Stimulated activated CD8-positive, alpha-beta memory T cell treated with anti-CD3 and anti-CD28 coated beads, Interleukin-7, amount 100 ng/mL, for 1 hour (primary cell): ENCODE results near the gene SPRYD3.

Experiments
- DNase-seq, 2 donors: peaks; one replicate each; pipeline ENCODE4 v3.0.0-alpha.2; 2020; ENCODE audit warnings: low read depth in 2 of 2

Gene SPRYD3

DNA sequence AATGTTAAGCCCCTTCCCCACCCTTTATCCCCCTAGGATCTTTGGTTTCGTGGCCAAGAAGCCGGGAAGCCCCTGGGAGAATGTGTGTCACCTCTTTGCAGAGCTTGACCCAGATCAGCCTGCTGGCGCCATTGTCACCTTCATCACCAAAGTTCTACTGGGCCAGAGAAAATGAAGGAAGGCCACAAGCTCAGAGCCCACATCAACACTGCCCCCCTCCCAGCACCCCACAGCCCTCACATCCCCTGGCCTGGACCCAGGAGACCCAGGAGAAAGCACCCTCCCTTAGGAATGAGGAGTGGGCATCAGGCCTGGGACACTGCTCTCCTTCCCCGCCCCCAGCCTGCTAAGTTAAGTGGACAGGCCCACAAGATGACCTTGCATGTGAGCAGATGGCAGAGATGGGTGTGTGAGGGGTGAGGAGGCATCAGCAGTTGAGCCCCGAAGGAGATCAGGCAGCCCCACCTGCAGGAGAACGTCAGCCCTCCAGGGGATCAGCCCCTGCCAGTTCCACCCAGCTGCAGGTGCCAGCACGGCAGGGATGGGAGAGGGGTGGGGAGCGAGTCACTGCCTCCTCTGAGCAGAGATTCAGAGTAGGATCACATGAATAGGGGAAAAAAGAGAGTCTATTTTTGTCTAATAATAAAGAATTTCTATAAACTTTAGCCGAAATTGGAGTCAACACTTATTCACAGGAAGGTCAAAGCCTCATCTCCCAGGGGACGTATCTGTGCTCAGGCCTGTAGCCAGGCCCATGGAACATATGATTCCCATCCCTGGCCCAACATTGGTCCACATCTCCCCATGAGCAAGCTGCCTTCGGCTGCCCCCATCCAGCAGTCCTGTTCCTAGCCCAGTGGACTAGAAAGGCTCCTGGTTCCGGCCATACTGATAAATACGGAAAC lies 15.2 kb downstream of the SPRYD3 start:
- DNase-seq = no peak

DNA sequence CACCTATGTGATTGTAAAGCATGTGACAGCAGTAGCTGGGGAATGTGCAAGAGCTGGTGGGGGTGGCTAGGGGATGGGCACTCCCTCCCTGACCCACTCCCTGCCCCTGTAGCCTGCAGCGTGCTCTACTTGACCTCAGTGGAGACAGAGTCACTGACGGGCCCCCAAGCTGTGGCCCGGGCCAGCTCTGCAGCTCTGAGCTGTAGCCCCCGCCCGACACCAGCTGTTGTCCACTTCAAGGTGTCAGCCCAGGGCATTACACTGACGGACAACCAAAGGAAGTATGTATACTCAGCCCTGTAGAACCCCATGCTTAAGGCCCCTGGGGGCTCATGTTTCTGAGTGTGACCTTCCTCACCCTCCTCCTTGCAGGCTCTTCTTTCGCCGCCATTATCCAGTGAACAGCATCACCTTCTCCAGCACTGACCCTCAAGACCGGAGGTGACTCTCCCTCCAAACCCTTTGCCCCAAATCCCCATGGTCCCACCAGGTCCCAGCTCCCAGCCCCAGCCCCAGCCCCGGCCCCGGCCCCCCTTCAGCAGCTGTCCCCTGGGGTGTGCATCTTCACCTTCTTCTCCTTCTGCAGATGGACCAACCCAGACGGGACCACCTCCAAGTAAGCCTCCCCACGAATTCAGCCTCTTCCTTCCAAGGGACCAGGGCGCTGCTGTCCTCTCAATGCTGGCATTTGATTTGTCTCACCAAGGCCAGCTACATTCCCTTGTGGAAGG lies 16.0 kb downstream of the SPRYD3 start:
- DNase-seq = no peak

GRCh38 chr12:53062011-53062961 lies 16.9 kb downstream of the SPRYD3 start:
- no peak for DNase-seq

DNA sequence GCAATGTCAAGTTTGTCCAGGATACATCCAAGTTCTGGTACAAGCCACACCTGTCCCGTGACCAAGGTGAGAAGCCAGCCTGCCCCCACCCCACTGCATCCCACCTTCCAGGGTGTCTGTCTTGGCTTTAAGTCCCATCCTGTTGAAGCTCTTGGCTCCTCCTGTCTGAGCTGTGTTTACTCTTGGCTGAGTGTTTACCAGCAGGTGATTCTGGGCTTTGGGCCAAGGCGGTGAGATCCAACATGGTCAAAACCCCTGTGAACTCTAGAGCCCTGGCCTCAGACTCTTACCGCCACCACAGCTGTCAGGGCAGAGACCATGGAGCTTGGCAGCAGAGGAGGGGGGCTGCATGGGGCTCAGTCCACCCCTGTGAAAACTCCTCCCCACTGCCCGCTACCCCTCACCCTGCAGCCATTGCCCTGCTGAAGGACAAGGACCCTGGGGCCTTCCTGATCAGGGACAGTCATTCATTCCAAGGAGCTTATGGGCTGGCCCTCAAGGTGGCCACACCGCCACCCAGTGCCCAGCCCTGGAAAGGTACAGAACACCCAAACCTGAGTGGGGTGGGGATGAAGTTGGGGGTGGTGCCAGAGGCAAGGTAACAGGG lies 17.7 kb downstream of the SPRYD3 start:
- DNase-seq = no peak

- DNase-seq = no peak
These were observed 18.4 kb downstream of the SPRYD3 start for GRCh38 chr12:53060721-53061276.

DNA sequence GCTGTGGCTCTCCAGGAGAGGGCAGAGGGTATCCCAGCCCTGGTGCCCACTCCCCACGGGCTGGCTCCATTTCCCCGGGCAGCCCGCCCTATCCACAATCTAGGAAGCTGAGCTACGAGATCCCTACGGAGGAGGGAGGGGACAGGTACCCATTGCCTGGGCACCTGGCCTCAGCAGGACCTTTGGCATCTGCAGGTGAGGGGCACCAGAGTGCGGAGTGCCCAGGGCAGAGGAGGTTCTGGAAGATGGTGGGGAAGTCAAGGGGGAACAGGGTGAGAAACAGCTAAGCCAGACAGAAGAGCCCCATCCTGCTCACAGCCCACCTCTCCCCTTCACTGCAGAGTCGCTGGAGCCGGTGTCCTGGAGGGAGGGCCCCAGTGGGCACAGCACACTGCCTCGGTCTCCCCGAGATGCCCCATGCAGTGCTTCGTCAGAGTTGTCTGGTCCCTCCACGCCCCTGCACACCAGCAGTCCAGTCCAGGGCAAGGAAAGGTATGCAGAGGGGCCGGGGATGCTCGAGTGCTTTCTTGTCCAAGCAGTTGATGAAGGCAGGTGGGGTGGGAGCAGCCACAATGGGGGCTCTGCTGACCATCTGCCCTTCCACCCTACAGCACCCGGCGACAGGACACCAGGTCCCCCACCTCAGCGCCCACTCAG lies 19.0 kb downstream of the SPRYD3 start:
- DNase-seq = no peak

DNA sequence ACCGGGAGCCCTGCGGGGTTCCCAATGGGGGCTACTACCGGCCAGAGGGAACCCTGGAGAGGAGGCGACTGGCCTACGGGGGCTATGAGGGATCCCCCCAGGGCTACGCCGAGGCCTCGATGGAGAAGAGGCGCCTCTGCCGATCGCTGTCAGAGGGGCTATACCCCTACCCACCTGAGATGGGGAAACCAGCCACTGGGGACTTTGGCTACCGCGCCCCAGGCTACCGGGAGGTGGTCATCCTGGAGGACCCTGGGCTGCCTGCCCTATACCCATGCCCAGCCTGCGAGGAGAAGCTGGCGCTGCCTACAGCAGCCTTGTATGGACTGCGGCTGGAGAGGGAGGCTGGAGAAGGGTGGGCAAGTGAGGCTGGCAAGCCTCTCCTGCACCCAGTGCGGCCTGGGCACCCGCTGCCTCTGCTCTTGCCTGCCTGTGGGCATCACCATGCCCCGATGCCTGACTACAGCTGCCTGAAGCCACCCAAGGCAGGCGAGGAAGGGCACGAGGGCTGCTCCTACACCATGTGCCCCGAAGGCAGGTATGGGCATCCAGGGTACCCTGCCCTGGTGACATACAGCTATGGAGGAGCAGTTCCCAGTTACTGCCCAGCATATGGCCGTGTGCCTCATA lies 19.6 kb downstream of the SPRYD3 start:
- DNase-seq = no peak

DNA sequence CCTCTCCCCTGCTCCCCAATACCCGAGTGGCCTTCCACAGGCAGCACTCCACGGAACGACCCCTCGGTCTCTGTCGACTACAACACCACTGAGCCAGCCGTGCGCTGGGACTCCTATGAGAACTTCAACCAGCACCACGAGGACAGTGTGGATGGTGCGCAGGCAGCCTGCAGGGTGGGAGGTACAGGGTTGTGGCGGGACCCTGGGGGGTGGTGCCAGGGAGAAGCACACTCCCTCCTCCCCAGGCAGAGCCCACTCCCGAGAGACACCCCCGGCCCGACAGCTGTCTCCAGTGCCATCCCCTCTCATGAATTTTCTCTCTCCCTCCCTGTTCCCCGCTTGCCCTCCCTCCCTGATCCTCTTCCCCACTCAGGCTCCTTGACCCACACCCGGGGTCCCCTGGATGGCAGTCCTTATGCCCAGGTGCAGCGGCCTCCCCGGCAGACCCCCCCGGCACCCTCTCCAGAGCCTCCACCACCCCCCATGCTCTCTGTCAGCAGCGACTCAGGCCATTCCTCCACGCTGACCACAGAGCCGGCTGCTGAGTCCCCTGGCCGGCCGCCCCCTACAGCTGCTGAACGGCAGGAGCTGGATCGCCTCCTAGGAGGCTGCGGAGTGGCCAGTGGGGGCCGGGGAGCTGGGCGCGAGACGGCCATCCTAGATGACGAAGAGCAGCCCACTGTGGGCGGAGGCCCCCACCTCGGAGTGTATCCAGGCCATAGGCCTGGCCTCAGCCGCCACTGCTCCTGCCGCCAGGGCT lies 20.3 kb downstream of the SPRYD3 start:
- DNase-seq = no peak

DNA sequence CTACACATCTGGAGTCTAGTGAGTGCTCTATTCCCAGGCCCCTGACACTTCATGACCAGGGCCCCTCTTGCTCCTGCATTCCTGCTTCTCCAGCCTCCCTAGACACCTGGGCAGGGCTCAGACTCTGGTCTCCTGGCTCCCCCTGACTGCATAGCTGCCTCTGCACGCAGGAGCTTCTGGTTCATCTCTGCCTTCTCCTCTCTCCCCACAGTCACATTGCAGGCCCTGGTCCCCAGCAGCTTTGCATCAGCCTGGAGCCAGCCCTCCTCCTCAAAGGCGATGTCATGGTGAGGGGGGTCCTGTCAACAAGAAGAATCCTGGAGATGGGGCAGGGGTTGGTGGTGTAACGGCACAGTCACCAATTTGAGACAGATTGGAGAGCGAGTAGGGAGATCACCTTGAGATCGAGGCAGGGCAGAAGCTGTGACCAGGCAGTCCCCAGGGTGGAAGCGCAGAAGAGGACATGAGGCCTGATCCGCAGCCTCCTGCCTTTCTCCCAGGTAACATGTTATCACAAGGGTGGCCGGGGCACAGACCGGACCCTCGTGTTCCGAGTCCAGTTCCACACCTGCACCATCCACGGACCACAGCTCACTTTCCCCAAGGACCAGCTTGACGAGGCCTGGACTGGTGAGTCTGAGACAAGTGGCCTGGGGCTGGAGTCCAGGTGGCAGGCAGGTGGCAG lies 21.2 kb downstream of the SPRYD3 start:
- no peak for DNase-seq

DNA sequence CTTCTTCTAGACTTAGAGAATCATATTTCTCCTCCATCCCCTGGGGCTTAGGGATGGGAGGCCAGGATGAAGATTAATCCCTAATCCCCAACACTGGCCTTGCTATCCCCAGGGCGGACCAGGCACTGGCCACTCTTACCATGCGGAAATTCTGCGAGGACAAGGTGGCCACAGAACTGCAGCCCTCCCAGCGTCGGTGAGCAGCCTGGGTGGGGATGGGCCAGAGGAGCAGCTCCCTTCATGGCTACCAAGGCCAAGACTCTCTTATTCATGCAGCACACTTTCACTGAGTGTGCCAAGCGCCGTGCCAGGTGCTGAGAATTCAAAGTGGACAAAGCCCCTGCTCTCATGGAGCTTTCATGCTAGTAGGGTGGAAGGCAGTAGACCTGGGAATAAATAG lies 22.3 kb downstream of the SPRYD3 start:
- no peak for DNase-seq

- no peak for DNase-seq
These were observed 22.9 kb downstream of the SPRYD3 start for GRCh38 chr12:53056296-53056695.

DNA sequence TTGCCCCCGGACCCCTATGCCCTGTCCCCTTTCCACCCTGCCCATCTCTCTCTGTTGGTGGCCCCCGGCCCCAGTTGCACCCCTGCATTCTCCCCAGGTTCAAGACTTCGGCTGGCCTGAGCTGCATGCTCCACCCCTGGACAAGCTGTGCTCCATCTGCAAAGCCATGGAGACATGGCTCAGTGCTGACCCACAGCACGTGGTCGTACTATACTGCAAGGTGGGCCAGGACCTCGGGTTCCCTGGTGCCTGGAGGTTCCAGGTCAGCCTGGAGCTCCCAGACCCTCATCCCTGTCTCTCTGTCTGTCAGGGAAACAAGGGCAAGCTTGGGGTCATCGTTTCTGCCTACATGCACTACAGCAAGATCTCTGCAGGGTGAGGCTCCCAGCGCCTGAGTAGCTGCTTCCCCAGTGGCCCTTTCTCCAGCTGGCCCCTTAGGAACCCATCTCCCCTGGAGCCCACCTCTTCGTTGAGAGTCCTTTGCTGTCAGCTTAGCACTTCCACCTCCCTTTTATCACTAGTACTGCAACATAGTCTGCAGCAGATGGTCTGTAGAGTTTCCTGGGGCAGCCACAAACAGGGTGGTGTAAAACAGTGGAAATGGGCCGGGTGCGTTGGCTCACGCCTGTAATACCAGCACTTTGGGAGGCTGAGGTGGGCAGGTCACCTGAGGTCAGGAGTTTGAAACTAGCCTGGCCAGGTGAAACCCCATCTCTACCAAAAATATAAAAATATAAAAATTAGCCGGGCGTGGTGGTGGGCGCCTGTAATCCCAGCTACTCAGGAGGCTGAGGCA lies 23.5 kb downstream of the SPRYD3 start:
- DNase-seq = no peak

DNA sequence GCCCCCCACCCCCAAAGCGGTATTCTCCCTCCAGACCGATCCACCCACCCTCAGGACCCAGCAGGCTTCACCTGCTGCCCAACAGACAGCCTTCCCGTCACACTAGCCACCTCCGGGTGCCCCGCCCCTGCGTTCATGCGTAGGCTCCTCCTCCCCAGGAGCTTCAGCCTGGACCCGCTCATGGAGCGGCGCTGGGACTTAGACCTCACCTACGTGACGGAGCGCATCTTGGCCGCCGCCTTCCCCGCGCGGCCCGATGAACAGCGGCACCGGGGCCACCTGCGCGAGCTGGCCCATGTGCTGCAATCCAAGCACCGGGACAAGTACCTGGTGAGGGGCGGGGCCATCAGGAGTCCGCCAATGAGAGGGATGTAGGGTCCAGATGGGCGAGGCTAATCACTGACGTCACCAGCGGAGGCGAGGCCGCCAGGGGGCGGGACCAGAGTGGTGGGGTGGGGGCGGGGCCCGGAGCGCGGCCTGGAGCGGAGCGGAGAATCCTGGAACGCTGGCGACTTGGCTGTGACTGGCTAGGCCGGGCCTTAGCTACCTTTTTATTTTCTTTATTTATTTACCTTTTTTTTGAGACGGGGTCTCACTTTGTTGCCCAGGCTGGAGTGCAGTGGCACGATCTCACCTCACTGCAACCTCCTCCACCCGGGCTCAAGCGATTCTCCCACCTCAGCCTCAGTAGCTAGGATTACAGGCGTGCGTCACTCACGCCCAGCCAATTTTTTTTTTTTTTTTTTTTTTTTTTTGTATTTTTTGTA lies 24.9 kb downstream of the SPRYD3 start:
- DNase-seq = peak; percentile 75 to 84

DNA sequence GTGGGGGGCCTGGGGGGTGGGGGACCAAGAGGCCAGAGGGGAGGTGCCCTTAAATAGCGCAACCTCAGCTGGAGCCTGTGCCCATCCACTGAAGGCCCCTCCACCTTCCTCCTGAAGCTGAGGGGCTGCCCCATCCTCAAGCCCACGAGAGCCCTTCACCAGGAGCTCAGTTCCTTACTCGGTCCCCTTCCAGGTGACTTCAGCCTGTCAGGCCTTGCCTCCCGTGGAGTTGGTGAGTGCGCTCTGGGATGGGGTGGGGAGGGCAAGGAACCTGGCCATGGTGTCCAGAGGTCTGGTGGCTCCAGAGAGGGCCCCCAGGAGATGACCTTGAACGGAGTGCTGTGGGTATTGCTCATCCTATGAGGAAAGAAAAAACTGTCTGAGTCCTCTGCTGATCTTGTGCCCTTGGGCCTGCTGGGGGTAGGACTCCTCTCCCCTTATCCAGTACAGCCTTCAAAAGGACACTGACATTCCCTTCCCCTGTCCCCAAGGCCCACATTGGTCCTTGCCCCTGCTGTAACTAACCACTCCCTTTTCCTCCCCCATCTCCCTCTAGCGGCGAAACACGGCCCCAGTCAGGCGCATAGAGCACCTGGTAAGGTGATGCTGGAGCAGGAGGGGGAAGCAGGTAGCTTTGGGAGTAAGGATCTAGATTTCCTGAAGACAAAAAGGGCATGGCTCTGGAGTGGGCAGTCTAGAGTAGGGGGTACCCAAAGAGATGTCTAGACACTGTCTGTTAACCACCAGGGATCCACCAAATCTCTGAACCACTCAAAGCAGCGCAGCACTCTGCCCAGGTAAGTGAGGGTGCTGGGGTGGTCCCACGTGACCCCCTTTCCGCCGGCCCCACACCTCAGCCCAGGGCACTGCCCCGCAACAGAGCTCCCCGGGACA lies 25.7 kb downstream of the SPRYD3 start:
- peak; percentile 14 to 23 for DNase-seq

DNA sequence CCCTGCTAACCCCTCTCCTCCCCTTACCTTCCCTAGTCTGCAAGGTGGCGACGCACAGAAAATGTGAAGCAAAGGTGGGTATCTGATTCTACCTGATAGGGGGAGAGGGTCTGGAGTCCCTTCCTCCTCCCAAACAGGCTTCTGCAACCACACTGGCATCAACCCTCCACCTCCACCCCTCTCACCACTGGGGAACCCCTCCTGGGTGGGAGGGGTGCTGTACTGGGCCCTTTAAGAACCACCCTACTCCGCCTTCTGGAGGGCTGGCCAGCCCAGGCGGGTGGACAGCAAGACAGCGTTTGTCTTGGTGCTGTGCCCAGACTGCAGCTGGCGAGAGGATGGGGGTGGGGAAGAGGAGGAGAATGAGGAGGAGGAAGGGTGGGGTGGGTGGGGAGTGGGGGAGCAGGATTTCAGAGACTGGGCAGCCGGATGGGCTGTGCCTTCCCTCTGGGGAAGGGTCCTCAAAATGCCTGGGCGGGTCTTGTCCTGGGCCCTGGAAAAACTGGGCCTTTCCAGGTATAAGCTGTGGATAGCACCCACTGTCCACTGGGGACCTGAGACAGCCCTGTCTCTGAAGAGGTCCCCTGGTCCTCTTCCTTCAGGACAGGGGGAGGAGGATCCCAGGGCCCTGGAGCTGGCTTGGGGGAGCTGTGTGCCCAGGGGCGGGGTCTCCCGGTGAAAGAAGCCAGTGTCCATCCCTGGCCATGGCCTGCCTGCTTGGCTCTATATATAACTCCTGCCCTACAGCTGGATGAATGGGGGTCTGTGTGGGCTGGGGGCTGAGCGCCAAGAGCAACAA lies 26.6 kb downstream of the SPRYD3 start:
- DNase-seq = no peak
